ENCODE results near the gene DNAJC30. TPM values are rescaled to one million over a fixed set of nuclear protein-coding genes. Genes with fewer than 3 reads are reported as not detected.

Gene DNAJC30
- total RNA-seq, 4 donors from 2014 or later, result 2.3 to 9.3 (median 5.3) TPM

DNA sequence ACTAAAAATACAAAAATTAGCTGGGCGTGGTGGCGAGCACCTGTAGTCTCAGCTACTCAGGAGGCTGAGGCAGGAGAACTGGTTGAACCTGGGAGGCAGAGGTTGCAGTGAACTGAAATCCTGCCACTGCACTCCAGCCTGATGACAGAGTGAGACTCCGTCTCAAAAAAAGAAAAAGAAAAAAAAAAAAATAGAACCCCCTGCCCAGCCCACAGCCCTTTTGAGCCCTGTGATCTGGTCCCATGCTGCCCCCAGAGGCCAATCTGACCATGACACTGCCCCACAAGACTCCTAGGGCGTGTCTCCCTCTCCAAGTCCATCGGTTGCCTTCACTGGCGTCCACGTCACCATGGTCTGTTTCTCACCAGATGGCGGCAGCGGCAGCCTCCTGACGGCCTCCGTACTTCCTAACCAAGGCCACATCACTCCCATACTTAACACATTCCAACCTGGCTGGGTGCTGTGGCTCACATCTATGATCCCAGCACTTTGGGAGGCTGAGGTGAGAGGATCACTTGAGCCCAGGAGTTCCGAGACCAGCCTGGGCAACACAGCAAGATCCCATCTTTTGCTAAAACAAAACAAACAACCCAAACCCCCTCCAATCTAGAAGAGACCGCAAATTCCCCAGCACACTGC, 18.2 kb upstream of the DNAJC30 start:
- H3K27ac ChIP-seq, result no peak overlapping the region
- TF ChIP-seq EP300 (IDR thresholded peaks at IDR 0.05) (no peak), CTCF (IDR thresholded peaks at IDR 0.05) (peak in 2 of 4 experiments; percentile 46 to 56)
- WGBS, 2 donors (ENCODE audit: low coverage in 1 of 2), result 72 to 75% methylated on average over 4 to 13 of the region's 13 CpGs
- H3K27me3 ChIP-seq, result no peaks in the 10 kb centered on the region
- no peak overlapping the region for H3K4me3 ChIP-seq
- H3K9me3 ChIP-seq, result no peaks in the 10 kb centered on the region
- peaks cover 0 to 22% (median 7%) of the 10 kb centered on the region in 3 donors for H3K4me1 ChIP-seq
- peaks cover 0 to 87% of the 10 kb centered on the region in 2 donors for H3K36me3 ChIP-seq
- no peak for ATAC-seq

DNA sequence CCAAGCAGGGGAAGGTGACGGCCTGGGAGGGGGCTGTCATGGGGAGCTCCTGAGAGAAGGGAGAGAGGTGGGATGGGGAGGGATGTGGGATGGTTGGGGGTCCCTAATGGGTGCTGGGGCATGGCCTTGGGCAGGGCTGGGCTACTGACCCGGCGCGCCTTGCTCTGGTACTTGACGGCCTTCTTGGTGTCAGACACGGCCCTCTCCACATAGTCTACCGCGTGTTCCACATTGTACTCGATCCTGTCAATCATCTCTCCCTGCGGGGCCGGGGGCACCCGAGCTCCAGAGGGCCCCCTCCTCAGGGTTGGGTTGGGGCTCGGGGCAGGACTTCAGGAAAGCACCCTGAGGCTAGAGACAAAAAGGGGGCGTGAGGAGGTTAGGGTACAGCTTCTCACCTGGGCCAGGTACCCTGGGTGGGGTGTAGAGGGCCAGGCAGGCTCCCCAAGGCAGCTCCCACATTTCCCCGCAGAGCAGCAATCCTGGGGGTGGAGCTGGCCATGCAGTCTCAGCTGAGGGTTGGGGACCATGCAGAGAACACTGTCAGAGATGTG, 17.4 kb upstream of the DNAJC30 start:
- Histone ChIP-seq H3K27ac (no peak overlapping the region), H3K4me3 (no peak overlapping the region), H3K27me3 (no peaks in the 10 kb centered on the region), H3K4me1 (peaks cover 0 to 22% (median 7%) of the 10 kb centered on the region in 3 donors), H3K9me3 (no peaks in the 10 kb centered on the region), H3K36me3 (peaks cover 0 to 87% of the 10 kb centered on the region in 2 donors)
- TF ChIP-seq POLR2AphosphoS5 (IDR thresholded peaks at IDR 0.05) (no peak), CTCF (IDR thresholded peaks at IDR 0.05) (no peak), EP300 (IDR thresholded peaks at IDR 0.05) (no peak), POLR2A (IDR thresholded peaks at IDR 0.05) (no peak)
- WGBS, 2 donors (ENCODE audit: low coverage in 1 of 2), result 67 to 95% methylated on average over 1 to 4 of the region's 15 CpGs
- ATAC-seq, result no peak

GRCh38 chr7:73700069-73700423, 16.8 kb upstream of the DNAJC30 start:
- Histone ChIP-seq H3K9me3 (no peaks in the 10 kb centered on the region), H3K4me3 (no peak overlapping the region), H3K27me3 (no peaks in the 10 kb centered on the region), H3K27ac (no peak overlapping the region), H3K4me1 (peaks cover 0 to 17% (median 7%) of the 10 kb centered on the region in 3 donors), H3K36me3 (peaks cover 0 to 89% of the 10 kb centered on the region in 2 donors)
- TF ChIP-seq POLR2A (IDR thresholded peaks at IDR 0.05) (no peak), CTCF (IDR thresholded peaks at IDR 0.05) (no peak), EP300 (IDR thresholded peaks at IDR 0.05) (no peak)
- WGBS, 2 donors (ENCODE audit: low coverage in 1 of 2), result 75 to 83% methylated on average over 1 of the region's 14 CpGs
- ATAC-seq, result no peak

DNA sequence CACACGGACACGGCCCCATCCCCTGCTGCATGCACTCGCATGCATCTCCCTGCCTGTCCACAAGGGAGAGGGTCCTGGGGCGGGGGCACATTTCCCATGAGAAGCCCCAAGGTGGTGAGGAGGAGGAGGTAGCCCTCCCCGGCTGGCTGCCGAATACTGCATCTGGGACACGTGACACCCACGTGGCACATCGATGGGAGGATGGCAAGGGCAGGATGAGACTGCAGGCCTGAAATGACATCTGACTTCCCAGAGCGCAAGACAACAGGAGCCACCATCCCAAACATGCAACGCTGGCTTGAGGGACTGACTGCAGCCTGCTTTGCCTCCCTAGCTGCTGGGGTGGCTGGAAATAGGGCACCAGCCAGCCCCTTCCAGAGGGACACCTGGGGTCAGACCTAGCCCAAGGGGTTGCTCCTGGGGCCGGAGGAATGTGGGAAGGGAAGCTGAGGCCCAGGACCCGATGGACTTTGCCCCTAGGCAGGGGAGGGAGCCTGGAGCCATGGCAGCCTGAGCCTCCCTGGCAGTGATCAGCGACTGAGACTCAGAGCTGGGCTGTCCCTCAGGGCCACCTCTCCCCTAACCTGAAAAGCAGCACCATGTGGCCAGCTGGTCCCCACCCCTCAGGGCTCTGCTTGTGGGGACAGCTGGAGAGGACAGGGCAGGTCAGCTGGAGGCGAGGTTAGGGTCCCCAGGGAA, 16.3 kb upstream of the DNAJC30 start:
- no peak for ATAC-seq

More for the DNA sequence above, 16.3 kb upstream of the DNAJC30 start:
- H3K4me1 ChIP-seq, result peaks cover 0 to 11% (median 7%) of the 10 kb centered on the region in 3 donors
- no peak overlapping the region for H3K4me3 ChIP-seq
- H3K27ac ChIP-seq, result no peak overlapping the region
- WGBS, 2 donors (ENCODE audit: low coverage in 1 of 2), result no CpG with 5 or more reads among the region's 15 CpGs
- TF ChIP-seq POLR2A (IDR thresholded peaks at IDR 0.05) (no peak), CTCF (IDR thresholded peaks at IDR 0.05) (no peak), EP300 (IDR thresholded peaks at IDR 0.05) (no peak), POLR2AphosphoS5 (IDR thresholded peaks at IDR 0.05) (no peak)
- no peaks in the 10 kb centered on the region for H3K27me3 ChIP-seq
- H3K36me3 ChIP-seq, result peaks cover 0 to 89% of the 10 kb centered on the region in 2 donors
- no peaks in the 10 kb centered on the region for H3K9me3 ChIP-seq
